Gastrocnemius medialis (tissue), 4 donors: ENCODE results near the gene SIK2. TPM values are rescaled to one million over a fixed set of nuclear protein-coding genes. Genes with fewer than 3 reads are reported as not detected.

Source experiments
- ATAC-seq, 2 donors: fragments of 150-250 bp; one replicate each; pipeline ENCODE4 v1.9.1; 2016
- DNase-seq, 2 donors: peaks; one replicate each; pipeline ENCODE4 v3.0.0-alpha.2; 2019
- H3K27ac ChIP-seq, 4 donors: fragments of 200-600 bp; sonication (generic); 1 replicate in 1 of 4; 2 replicates in 3 of 4; pipeline ENCODE4 v1.5.1; 2016 to 2018; ENCODE audit warnings: mild to moderate bottlenecking in 2 of 4, moderate library complexity in 1 of 4
- H3K27me3 ChIP-seq, 3 donors: fragments of 200-600 bp; sonication (generic) in 2 of 3; 1 replicate in 1 of 3; 2 replicates in 2 of 3; pipeline versions ENCODE4 v1.5.1 to v1.6.0; 2016 to 2019; ENCODE audit warnings: mild to moderate bottlenecking in 1 of 3, moderate library complexity in 1 of 3
- H3K36me3 ChIP-seq, 2 donors: fragments of 200-600 bp; sonication (generic) in 1 of 2; one replicate each; pipeline ENCODE4 v1.5.1; 2017 to 2018
- H3K4me1 ChIP-seq, 2 donors: fragments of 200-600 bp; sonication (generic) in 1 of 2; one replicate each; pipeline ENCODE4 v1.5.1; 2016 to 2017; ENCODE audit warnings: mild to moderate bottlenecking in 2 of 2
- H3K4me3 ChIP-seq, 4 donors: fragments of 200-600 bp; sonication (generic) in 3 of 4; 1 replicate in 1 of 4; 2 replicates in 3 of 4; pipeline ENCODE4 v1.5.1; 2016 to 2019; ENCODE audit warnings: mild to moderate bottlenecking in 2 of 4
- H3K9me3 ChIP-seq, 3 donors: fragments of 200-600 bp; sonication (generic) in 2 of 3; 1 replicate in 1 of 3; 2 replicates in 2 of 3; pipeline ENCODE4 v1.5.1; 2016 to 2019
- POLR2A ChIP-seq, 2 donors: fragments of 450-650 bp; IDR thresholded peaks; one replicate each; pipeline ENCODE4 v1.6.1; 2017; ENCODE audit warnings: antibody characterized with exemption in 2 of 2, mild to moderate bottlenecking in 2 of 2, moderate library complexity in 2 of 2
- in situ Hi-C, 4 donors: fragments of 200-750 bp; cut with MboI; loops; one replicate each; pipeline versions ENCODE4 v1.15.0 to v1.8.0; 2017; ENCODE audit warnings: low sequenced_read_pairs in 4 of 4
- intact Hi-C: fragments of 100-400 bp; cut with DNase I; formaldehyde crosslinking; loops from one replicate; pipeline ENCODE4 v1.15.1; 2023; ENCODE audit warnings: low total_unique reads
- total RNA-seq, 4 donors: library from RNA; depleted of rRNA; stranded (reverse); fragments of >200 nt; gene quantifications; one replicate each; pipeline versions ENCODE4 v1.1.0 to v1.2.3, GENCODE V29; 2016
- TF ChIP-seq, protein P1 (sequence below), 5 experiments: fragments of 450-650 bp in 3 of 5; fragments of 200-600 bp in 2 of 5; sonication (generic) in 2 of 5; IDR thresholded peaks in 4 of 5; conservative IDR thresholded peaks in 1 of 5; 1 replicate in 4 of 5; 2 replicates in 1 of 5; pipeline ENCODE4 v1.5.1; 2016 to 2019; ENCODE audit warnings: antibody characterized with exemption in 5 of 5, mild to moderate bottlenecking in 3 of 5, moderate library complexity in 3 of 5

Gene SIK2
- total RNA-seq, 4 donors from 2014 or later, result 16.5 to 98.7 (median 43.8) TPM

- peaks cover 0 to 3% of the 10 kb centered on the region in 2 donors for H3K4me1 ChIP-seq
- no peak for TF ChIP-seq POLR2A (IDR thresholded peaks at IDR 0.05)
- TF ChIP-seq, protein P1, sequence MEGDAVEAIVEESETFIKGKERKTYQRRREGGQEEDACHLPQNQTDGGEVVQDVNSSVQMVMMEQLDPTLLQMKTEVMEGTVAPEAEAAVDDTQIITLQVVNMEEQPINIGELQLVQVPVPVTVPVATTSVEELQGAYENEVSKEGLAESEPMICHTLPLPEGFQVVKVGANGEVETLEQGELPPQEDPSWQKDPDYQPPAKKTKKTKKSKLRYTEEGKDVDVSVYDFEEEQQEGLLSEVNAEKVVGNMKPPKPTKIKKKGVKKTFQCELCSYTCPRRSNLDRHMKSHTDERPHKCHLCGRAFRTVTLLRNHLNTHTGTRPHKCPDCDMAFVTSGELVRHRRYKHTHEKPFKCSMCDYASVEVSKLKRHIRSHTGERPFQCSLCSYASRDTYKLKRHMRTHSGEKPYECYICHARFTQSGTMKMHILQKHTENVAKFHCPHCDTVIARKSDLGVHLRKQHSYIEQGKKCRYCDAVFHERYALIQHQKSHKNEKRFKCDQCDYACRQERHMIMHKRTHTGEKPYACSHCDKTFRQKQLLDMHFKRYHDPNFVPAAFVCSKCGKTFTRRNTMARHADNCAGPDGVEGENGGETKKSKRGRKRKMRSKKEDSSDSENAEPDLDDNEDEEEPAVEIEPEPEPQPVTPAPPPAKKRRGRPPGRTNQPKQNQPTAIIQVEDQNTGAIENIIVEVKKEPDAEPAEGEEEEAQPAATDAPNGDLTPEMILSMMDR (IDR thresholded peaks at IDR 0.05 in 4 of 5, conservative IDR thresholded peaks at IDR 0.05 in 1 of 5), result no peak
- intact Hi-C loops (no loop called here), in situ Hi-C loops (loop anchor here in 1 of 4 donors (10.0 kb wide), 2 partner anchors 212 to 282 kb away; no protein-coding TSS in a partner anchor)
- DNase-seq, result no peak
- ATAC-seq, result no peak
- H3K27me3 ChIP-seq, result no peaks in the 10 kb centered on the region
- H3K4me3 ChIP-seq, result no peak overlapping the region
- H3K36me3 ChIP-seq, result no peaks in the 10 kb centered on the region
- no peaks in the 10 kb centered on the region for H3K9me3 ChIP-seq
- no peak overlapping the region for H3K27ac ChIP-seq
Measured at GRCh38 chr11:111562692-111563389, 39.4 kb upstream of the SIK2 start.

GRCh38 chr11:111565114-111565720 is 37.0 kb upstream of the SIK2 start:
- peak; percentile 37 to 56 for DNase-seq
- intact Hi-C loops, result loop anchor here (1.0 to 2.0 kb wide), 3 partner anchors 38 to 276 kb away; partner anchors contain the start of gene SIK2

DNA sequence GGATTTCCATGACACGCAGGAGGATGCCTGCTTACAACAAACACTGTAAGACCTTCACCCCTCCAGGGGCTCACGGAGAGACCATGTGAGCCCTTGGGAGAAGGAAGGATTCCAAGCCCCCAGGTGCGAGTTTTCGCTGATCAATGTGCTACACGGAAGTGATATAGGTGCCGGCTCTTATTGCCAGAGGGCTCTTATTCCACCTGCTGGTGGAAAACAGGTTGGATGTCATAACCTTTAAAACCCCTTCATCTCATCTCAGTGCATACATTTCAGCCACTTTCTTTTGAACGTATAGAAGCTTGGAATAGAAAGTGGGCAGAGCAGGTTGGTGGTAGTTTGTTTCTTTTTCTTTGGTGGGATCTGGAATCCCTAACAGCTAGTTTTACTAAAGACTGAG is 35.9 kb upstream of the SIK2 start:
- intact Hi-C loops (no loop called here), in situ Hi-C loops (loop anchor here in 2 of 4 donors (5.0 to 10.0 kb wide), 3 partner anchors 208 to 278 kb away; no protein-coding TSS in a partner anchor)
- no peak for DNase-seq
- no peak for ATAC-seq
- Histone ChIP-seq H3K4me1 (no peaks in the 10 kb centered on the region), H3K36me3 (no peaks in the 10 kb centered on the region), H3K4me3 (no peak overlapping the region), H3K27ac (no peak overlapping the region), H3K27me3 (no peaks in the 10 kb centered on the region), H3K9me3 (no peaks in the 10 kb centered on the region)
- TF ChIP-seq, protein P1 (IDR thresholded peaks at IDR 0.05 in 4 of 5, conservative IDR thresholded peaks at IDR 0.05 in 1 of 5), result no peak
- TF ChIP-seq POLR2A (IDR thresholded peaks at IDR 0.05), result no peak

More at GRCh38 chr11:111565114-111565720, 37.0 kb upstream of the SIK2 start:
- peak; percentile 54 to 86 for ATAC-seq
- H3K9me3 ChIP-seq, result no peaks in the 10 kb centered on the region
- H3K4me1 ChIP-seq, result peaks cover 0 to 3% of the 10 kb centered on the region in 2 donors
- no peaks in the 10 kb centered on the region for H3K27me3 ChIP-seq
- no peak overlapping the region for H3K27ac ChIP-seq
- no peaks in the 10 kb centered on the region for H3K36me3 ChIP-seq
- no peak overlapping the region for H3K4me3 ChIP-seq
- TF ChIP-seq, protein P1 (IDR thresholded peaks at IDR 0.05 in 4 of 5, conservative IDR thresholded peaks at IDR 0.05 in 1 of 5), result peak; percentile 78 to 92 (median 86)
- TF ChIP-seq POLR2A (IDR thresholded peaks at IDR 0.05), result no peak
- in situ Hi-C loops, result loop anchor here in 2 of 4 donors (5.0 to 10.0 kb wide), 3 partner anchors 210 to 280 kb away; no protein-coding TSS in a partner anchor

- in situ Hi-C loops (loop anchor here in 2 of 4 donors (5.0 to 10.0 kb wide), 3 partner anchors 205 to 275 kb away; no protein-coding TSS in a partner anchor), intact Hi-C loops (no loop called here)
- TF ChIP-seq POLR2A (IDR thresholded peaks at IDR 0.05), result no peak
- TF ChIP-seq, protein P1 (IDR thresholded peaks at IDR 0.05 in 4 of 5, conservative IDR thresholded peaks at IDR 0.05 in 1 of 5), result no peak
- ATAC-seq, result no peak
- Histone ChIP-seq H3K27ac (no peak overlapping the region), H3K27me3 (no peaks in the 10 kb centered on the region), H3K4me3 (no peak overlapping the region), H3K4me1 (peaks cover 10 to 12% of the 10 kb centered on the region in 2 donors), H3K36me3 (no peaks in the 10 kb centered on the region), H3K9me3 (no peaks in the 10 kb centered on the region)
- no peak for DNase-seq
Measured at GRCh38 chr11:111569476-111569875, 32.8 kb upstream of the SIK2 start.
